Amniotic stem cell (primary cell): ENCODE data around the gene SLC25A24.
"Not testable (repeated sequence)": the region's sequence is repeated elsewhere in the genome, so short reads cannot be mapped to it uniquely, and the experiment has no call there.

Experiments
- DNase-seq: peaks from one replicate; lab custom pipeline; 2025; lab: John Stamatoyannopoulos, UW

SLC25A24 gene

DNA sequence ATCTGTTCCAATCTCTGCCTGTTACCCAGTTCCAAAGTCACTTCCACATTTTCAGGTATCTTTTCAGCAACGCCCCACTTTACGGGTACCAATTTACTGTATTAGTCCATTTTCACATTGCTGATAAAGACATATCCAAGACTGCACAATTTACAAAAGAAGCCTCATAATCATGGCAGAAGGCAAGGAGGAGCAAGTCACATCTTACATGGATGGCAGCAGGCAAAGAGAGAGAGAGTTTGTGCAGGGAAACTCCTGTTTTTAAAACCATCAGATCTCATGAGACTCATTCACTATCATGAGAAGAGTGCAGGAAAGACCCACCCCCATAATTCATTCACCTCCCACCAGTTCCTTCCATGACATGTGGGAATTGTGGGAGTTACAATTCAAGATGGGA is 67.0 kb downstream of the SLC25A24 start:
- DNase-seq = not testable (repeated sequence)

DNA sequence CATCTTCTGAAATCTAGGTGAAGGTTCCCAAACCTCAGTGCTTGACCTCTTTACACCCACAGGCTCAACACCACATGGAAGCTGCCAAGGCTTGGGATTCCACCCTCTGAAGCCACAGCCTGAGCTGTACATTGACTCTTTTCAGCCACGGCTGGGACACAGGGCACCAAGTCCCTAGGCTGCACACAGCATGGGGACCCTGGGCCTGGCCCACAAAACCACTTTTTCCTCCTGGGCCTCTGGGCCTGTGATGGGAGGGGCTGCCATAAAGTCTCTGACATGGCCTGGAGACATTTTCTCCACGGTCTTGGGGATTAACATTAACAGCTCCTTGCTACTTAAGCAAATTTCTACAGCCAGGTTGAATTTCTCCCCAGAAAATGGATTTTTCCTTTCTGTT is 67.8 kb downstream of the SLC25A24 start:
- DNase-seq = not testable (repeated sequence)

DNA sequence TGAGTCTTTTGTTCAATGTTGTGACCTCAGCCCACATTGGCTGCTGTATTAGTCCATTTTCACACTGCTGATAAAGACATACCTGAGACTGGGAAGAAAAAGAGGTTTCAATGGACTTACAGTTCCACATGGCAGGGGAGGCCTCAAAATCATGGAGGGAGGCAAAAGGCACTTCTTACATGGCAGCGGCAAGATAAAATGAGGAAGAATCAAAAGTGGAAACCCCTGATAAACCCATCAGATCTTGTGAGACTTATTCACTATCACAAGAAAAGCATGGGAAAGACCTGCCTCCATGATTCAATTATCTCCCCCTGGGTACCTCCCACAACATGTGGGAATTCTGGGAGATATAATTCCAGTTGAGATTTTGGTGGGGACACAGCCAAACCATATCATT is 68.9 kb downstream of the SLC25A24 start:
- DNase-seq = not testable (repeated sequence)

DNA sequence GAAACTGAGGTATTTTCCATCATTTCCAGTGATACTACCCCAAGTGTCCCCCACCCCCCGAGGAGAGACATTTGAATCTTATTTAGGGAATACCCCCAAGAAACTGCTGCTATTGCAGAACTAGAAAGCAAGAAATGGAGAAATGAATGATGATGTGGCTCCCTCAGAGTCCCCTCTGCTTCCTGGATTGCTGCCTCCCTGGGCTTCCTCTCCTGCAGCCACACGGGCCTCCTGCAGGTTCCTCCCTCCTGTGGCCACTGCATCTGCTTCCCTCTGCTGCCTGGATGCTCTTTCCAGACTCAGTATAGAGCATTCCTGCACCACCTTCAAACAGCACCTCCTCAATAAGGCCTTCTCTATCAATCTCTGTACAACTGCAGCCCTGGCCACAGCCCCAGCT is 69.3 kb downstream of the SLC25A24 start:
- no peak for DNase-seq

DNA sequence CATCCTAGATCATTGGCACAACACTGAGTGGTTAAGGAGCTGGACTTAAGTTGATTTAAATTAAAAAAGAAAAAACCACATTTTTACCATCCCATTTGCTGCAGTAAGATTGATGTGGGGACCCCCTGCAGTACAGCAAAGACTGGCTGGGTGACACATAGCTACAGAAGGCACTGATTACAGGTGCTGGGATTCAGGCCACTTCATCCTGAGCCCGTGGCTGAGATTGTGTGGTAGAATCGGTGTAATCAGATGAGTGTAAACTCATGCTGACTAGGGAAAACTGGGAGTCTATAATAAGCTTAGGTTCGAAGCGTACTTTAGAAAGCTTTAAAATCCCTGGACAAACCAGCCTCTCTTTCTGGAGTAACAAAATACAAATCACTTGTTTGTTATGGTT is 70.1 kb downstream of the SLC25A24 start:
- DNase-seq = no peak

DNA sequence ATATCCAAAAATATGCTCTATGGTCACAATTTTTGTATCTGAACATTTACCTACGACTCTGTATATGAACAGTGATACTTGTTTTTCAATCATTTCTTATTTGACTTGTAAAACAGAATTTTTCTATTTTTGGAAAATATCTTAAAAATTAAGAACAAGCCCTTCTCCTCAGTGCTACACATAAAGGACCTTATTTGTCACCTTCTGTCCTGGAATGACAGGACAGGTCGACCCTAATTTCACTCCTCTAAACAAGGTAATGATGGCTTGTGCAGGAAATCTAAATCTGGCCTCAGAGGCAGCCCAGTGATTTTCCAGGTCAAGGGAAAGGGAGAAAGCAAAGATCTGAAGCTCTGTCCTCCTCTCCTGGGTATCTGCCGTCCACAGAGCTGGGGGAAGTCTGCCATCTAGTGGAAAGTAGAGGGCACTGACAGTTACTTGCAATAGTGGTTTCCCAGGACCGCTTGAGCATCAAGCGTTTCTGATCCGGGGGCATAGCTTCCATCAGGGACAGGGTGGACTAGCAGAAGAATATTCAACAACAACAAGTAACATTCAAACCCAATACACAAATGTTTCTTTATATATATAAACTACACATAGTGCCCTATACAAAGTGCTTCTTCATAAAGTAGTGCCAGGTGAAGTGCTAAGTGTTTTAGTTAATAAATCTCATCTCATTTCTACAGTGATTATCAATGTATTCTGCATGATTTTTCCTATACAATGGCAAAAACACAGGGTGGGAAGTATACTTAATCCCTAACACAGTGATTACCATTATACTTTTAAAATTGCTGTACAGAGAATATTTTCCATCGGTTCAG is 74.6 kb downstream of the SLC25A24 start:
- DNase-seq = peak; percentile 37

DNA sequence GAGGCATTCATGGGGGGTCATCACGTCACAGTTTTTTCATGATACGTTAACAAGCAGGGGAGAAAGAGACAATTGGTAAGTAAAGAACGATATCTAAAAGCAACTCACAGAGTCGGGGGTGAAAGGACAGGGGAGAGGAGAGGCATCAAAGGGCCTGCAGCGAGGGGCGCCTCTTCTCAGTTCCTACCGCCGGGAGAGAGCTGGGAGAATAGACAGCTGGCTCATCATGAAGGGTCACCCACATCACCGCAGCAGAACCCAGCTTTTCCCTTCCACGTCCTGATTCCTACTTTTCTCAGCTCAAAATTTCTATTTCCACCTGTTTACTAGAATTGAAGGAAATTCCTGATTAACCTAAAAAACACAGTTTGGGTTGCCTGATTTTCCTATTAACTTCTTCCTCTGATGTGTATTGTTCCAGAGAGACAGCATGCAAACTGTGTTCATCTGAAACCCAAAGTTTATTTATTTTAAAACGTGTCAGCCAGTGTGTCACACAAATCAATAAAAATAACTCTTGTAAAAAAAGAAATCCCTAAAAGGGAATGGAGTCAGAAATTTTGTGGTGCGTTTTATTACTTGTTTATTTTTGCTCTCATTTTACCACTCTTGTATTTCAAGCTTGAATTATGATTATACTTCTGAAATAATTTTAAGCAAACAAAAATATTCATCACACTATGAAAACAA is 75.4 kb downstream of the SLC25A24 start:
- no peak for DNase-seq

DNA sequence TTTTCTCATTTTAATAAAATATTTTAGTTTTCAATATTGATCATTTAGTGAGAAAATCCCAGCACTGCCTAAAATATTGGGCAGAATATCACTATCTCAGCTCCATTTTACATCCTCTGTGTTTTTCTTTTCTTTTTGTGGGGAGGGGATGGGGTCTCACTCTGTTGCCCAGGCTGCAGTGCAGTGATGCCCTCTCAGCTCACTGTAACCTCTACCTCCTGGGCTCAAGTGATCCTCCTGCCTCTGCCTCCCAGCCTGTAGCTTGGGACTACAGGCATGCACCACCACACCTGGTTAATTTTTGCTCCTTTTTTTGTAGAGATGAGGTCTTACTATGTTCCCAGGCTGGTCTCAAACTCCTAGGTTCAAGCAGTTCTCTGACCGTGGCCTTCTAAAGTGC is 76.1 kb downstream of the SLC25A24 start:
- DNase-seq = no peak

DNA sequence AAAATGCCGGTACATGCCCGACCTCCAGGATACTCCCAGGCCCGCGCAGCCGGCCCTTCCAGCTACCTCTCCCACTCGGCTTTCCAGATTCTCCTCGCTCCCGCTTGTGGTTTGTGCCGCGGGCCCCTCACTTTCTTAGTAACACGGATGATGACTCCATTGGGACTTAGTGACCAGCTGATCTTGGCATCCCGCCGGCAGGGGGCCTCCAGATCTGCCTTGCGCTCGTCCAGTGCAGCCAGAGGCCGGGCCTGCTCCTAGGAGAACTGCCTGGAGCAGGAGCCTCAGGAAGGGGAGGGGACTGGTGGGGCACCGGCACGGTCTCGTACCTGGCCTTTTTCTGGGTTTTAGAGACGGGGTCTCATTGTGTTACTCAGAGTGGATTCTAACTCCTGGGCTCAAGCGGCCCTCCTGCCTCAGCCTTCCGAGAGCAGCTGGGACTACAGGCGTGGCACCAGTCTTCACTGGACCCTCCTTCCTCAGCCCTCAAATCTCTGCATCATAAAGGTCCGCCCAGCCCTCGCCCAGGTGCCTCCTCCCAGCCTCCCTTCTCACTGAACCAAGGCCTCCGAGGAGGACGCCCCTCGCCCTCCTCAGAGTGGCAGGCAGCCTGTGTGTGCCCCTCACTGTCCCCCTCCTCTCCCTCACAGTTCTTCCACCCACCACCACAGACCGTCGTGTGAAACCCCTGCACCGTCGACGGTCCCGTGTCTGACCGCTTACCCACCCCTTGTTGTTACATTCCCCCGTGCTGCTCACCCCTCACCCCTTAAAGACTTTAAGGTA is 78.6 kb downstream of the SLC25A24 start:
- DNase-seq = no peak

DNA sequence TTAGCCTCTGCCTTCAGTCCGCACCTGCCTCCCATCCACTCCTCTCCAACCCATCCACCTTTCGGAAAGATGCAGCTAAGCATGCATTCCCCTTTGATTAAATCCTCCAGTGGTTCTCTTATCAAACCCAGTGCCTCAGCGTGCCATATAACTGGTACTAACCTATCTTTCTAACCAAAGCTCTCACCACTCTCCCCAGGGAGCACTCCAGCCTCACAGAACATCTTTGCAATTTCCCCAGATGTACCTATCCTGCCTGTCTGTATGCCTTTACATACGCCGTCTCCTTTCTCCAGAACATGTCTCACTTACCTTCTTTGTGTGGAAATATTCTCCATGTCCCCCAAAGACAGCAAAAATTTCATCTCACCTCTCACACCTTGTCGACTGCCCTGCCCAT is 80.0 kb downstream of the SLC25A24 start:
- no peak for DNase-seq

DNA sequence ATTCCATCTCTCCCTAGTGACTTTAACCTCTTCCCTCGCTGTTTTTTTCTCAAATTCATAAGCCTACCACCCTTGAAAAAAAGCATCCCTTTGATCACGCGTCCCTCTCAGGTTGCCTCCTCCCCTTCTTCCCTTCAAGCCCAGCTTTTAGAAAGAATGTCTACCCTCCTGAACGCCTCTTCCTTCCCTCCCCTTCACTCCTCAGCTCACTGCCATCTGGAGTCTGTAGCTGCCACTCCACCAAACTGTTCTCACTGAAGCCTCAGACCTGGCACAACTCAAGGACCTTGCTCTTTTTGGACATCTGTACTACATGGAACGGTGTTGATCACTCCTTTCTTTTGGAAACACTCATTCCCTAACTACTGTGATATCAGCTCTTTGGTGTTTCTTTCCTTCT is 80.6 kb downstream of the SLC25A24 start:
- no peak for DNase-seq

DNA sequence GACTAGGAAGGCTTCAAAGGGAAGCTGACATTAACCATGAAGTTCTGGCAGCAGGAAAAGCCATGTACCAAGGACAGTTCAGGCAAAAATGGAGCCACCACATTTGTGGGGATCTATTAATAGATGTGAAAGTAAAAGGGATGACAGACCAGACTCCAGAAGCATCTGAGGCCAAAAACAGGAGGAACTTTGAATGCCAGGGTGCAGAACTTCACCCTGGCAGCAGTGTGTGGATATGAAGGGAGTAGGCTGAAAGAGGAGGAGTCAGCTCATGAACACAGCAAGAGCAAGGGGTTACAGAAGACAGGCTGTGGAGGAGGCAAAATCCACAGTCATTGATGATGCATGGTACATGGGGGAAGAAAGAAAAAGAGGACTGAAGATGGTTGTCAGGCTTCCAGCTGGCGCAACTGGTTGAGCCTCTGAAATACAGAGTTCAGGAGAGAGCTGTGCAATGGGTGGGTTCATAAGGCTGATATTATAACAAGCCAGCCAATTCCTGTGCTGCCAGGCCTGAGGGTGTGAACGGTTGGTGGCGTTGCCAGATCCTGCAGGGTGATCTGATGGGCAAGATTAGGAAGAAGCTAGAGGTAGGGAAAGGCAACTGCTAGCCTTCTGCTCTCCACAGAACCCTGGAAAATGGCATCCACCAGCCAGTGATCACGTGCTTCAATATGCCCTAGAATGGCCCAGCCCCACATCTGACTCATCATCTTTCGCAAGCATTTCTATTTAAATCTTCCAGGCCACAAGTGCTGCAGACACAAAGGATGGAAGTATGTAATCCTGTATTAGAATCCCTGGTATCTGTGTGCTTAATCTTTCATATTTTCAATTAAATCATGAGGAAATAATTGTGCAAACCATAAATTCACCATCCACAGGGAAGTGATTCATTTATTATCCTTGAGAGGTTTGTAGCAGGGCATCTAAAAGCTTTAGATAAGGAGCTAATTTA is 81.9 kb downstream of the SLC25A24 start:
- peak; percentile 22 for DNase-seq

DNA sequence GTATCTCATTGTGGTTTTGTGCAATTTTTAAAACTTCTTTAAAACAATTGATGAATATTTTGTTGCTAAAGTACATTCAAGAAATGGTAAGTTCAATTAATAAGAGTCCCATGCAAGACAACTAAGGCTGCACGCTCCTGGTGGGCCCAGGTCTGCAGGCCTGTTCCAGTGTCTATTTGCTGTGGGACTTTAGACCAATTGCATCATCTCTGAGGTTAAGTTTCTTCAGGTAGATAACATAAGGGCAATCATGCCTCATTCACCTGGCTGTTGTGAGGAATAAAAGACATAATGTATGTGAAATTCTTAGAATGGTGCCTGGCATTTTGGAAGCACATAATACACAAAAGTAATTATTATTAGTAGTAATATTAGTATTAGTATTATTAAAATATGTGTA is 82.9 kb downstream of the SLC25A24 start:
- DNase-seq = no peak

DNA sequence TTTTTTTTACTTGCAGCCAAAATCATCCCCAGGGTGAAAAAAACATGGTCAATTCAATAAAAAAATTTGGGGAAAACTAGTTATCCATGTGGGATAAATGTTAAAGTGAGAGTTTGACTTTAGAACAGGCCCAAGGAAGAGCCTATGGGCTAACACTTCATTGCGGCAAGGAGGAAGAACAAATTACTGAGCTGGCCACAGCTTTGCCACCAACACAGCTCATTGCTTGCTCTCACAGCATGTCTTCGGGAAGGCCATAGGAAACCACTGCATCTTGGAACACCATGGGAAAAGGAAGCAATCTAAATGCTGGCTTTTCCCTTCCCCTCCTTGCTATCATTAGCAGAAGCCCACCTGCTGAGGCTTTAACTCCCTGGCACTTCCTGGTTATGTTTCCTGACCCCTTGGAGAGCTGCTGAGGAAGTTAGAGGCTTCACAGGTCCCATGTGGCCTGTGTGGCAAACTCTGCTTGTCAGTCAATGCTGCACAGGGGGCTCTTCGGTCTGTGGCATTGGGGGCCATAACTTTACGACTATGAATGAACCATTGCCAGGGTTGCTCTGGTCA is 86.0 kb downstream of the SLC25A24 start:
- DNase-seq = no peak

DNA sequence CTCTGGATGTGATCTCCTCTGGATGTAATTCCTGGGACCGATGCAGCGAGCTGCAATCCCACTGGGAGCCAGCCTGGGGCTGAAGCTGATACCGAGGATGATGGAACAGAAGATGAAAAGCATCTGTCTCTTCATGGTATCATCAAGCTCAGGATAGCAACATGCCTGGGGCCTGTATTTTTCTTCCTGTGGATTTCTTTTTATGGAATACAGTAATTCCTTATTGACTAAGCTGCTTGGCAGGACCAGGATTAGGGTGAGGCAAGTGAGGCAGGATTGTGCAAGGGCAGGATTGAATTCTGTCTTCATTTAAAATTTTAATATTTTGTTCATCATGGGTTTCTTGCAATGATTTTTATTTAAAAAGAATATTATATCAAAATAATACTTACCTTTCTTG is 86.6 kb downstream of the SLC25A24 start:
- DNase-seq = no peak

DNA sequence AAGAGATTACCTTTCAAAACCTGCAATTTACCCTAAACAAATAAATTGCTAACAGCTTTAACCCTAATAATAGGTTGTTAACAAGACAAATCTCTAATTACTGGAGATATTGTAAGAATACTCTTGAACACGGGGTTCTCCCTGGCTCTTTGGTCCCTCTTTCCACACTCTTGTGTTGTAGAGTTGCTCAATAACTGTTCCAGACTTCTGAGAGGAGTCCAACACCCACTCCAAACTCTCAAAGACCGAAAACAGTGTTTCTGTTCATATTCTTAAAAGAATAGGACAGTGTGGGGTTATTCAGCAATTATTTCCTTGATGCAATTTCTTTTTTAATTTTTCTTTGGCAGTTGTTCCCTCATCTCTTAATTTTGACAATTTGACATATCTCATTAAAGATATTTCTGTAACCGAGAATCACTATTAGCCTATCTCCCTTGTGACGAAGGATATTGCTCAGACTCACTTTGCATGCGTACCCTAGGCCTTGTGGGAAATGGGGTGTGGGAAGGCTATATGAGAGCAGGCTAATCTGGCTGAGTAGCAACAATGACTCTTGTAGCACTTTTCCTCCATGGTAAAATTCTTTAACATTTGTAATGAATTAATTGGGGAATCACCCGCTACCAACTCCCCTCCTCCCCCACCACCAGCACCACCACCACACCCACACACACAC is 90.7 kb downstream of the SLC25A24 start:
- DNase-seq = no peak

DNA sequence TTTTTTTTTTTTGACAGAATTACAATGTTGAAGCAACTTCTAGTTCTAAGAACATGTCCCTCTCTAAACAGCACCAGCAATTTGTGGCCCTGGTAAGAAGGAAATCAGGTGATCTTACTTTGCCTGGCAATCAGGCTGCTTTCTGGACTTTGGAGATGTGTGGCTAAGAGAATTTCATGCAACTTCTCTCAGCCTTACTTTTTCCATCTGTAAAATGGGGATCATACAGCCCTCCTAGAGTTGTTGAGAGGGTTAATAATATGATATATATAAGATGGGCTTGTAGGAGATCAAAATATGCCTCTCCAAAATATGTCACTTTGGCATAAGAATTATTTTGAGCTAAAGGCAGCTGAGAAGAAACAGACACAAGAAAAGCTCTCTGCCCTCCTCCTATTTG is 92.0 kb downstream of the SLC25A24 start:
- no peak for DNase-seq

DNA sequence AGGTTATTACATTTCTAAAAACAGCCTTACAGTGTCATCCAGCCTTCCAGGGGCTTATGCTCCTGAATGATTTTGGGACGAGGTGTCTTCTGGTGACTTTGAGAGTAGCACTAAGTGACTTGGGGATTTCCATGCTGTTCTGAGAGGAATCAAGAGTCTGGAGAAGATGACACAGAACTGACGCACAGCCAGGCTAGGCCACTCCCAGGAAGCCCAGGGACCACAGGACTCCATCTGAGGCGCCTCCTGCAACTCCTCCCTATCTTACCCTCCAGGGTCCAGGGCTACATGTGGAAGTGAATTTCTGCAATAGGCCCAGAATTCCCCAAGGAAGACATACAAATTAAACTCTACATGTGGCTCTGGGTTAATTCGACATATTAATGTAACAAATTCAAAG is 92.5 kb downstream of the SLC25A24 start:
- DNase-seq = peak; percentile 23

DNA sequence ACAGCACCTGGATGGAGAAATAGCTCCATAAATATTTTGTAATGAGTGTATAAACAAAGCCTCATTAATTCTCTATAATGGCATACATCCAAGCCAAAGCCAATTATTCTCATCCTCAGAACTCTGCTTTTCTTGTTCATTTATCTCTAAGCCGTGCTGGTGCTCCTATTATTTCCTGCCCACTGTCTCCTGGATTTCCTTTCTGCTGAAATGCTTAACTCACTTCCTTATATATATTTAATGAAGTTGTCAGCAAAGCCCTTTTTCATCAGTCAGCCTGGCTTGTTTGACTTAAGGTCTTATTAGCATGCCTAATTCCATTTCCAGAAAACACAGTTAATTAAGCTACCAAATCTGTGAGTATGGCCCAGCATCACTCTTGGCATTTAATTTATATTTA is 93.4 kb downstream of the SLC25A24 start:
- no peak for DNase-seq

DNA sequence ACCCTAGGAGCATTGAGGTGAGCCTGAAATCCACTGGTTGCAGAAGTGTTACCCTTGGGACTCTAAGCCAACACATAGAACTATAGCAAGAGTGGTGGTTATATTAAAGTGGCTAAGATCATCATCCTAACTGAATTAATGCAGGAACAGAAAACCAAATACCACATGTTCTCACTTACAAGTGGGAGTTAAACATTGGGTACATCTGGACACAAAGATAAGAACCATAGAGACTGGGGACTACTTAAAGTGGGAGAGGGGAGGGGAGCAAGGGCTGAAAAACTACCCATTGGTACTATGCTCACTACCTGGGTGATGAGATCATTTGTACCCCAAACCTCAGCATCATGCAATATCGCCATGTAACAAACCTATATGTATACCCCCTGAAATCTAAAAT is 100.0 kb downstream of the SLC25A24 start:
- no peak for DNase-seq

DNA sequence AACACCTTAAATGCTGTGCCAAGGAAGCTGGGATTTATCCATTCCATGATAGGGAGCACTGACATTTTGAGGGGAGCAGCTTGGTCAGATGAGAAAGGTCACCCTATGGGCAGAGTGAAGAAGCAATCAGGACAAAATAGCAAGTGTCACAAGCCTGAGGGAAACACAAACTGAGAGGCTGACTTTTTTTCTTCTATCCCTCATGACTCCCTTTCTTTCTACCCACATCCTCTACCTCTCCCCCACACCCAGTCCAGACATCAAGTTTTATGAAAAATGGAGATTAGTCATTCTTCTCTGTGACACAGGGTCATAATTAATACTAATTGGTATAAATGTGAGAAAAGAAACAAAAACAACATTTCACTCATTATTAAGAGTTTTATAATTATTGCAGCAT is 103.1 kb downstream of the SLC25A24 start:
- DNase-seq = no peak
